K562 (cell line): ENCODE results near the gene CYTH4. TPM values are rescaled to one million over a fixed set of nuclear protein-coding genes. Genes with fewer than 3 reads are reported as not detected.

Experiments
- CHAMP1 ChIP-seq: fragments of 450-650 bp; IDR thresholded peaks from 2 replicates; pipeline ENCODE4 v1.6.1; 2016; ENCODE audit warnings: mild to moderate bottlenecking
- RREB1 ChIP-seq: fragments of 250-450 bp; sonication (Bioruptor Pico); IDR thresholded peaks from 2 replicates; pipeline ENCODE4 v1.4.0; 2020
- polyA plus RNA-seq, 8 experiments: library from polyadenylated mRNA; depleted of rRNA in 4 of 8; stranded (reverse) in 5 of 8; unstranded in 3 of 8; fragments of >200 nt; fragmentation: Nextera tagmentation in 2 of 8; fragmentation: Illumina TruSeq in 1 of 8; extraction: Ambion mirVana in 2 of 8; extraction: Trizol in 1 of 8; gene quantifications; 2 replicates each; pipeline versions ENCODE4 v1.2.1 to v1.2.3, GENCODE V29; 2011 to 2014; ENCODE audit warnings: inconsistent platforms in 1 of 8, missing spikeins in 1 of 8
- total RNA-seq, 7 experiments: library from RNA; depleted of rRNA in 6 of 7; stranded (reverse); fragments of >200 nt in 6 of 7; fragmentation: Illumina TruSeq in 2 of 7; extraction: Trizol in 2 of 7; gene quantifications; 2 replicates each; pipeline versions ENCODE4 v1.2.1 to v1.2.3, GENCODE V29; 2011 to 2021; ENCODE audit warnings: low replicate concordance in 1 of 7

Gene CYTH4
- total and polyA plus RNA-seq, 9 of the 15 experiments (the other 6 are each of a cell fraction or from before 2014, with no cell fraction given): 0.03 to 2.0 (median 0.61) TPM; not detected in 1

- TF ChIP-seq CHAMP1 (no peak), RREB1 (CRISPR knock-in tag) (no peak)
Measured at GRCh38 chr22:37273846-37274225, 8.5 kb upstream of the CYTH4 start (continued).
